B cell (primary cell): Measurements from ENCODE around the gene RAB3A.

Experiments
- CTCF ChIP-seq: fragments of 200-600 bp; IDR thresholded peaks from one replicate; pipeline ENCODE4 v1.8.0; 2022; ENCODE audit warnings: antibody characterized with exemption, mild to moderate bottlenecking
- EZH2 ChIP-seq: IDR thresholded peaks from 2 replicates; pipeline ENCODE4 v1.6.1; 2012; ENCODE audit warnings: borderline replicate concordance, low read depth, mild to moderate bottlenecking, moderate library complexity, low read length; ENCODE audit not compliant: insufficient read depth, poor library complexity, severe bottlenecking

- TF ChIP-seq CTCF (no peak), EZH2 (no peak)
Observed at GRCh38 chr19:18197306-18197705, 6.5 kb downstream of the RAB3A start.
